CD4-positive, alpha-beta T cell treated with Interleukin-21 for 1 hour (primary cell): ENCODE results near the gene ZBTB16.

Experiments
- DNase-seq: peaks from one replicate; pipeline ENCODE4 v3.0.0-alpha.2; 2020

The ZBTB16 gene

DNA sequence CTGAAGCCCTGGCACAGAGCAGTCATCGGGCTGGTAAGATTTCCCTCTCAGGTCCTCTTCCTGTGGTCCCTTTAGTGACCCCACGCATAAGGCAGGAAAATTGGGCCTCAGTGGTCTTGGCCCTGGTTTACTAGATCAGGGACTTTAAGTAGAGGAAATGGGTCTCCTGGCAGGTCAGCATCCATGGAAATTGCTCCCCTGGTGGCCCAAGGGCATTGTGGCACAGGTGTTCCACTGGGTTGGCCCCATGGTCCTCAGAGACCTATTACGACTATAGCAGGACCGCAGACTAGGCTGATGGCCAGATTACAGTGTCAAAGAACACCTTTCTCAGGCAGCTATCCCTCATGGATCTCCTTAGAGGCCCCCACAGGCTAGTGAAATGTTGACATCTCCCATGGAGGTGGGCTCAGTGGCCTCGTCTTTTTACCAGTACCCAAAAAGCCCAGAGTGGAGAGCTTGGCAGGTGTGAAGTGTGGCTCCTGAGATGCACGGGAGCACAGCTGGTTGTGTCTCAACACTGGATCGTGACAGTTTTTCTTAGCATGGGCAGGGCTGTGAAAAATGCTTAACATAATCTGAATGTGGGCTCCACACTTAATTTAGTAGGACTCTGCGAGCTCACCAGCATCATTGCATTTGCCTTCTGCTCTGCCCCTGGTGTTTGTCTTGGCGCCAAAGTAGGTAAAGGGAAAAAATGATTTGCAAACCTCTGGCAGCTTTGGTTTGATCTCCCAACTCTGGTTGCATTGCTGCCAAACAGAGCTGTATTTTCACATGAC, 74.2 kb downstream of the ZBTB16 start:
- no peak for DNase-seq

GRCh38 chr11:114134870-114135269, 75.4 kb downstream of the ZBTB16 start:
- no peak for DNase-seq

- no peak for DNase-seq
Measured at GRCh38 chr11:114135737-114136151, 76.2 kb downstream of the ZBTB16 start.

- DNase-seq, result no peak
Measured at GRCh38 chr11:114136686-114137640, 77.5 kb downstream of the ZBTB16 start.

DNA sequence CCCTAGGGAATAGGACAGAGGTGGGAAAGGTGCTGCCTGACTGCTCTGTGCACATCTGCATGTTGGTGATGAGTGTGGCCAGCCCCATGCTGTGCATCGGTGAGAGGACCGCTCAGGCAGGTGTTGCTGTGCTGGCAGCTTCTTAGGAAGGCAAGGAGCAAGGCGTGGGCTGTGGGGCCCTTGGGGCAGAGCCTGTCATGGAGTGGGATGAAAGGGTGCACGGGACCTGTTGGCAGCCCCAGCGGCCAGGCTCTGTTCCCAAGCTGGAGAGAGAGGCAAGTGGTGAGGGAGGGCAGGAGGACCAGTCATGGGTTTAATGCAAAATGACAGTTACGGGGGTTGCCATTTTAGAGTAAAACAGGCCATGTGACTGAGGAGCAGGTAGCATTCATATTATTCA, 78.3 kb downstream of the ZBTB16 start:
- no peak for DNase-seq

GRCh38 chr11:114138411-114138810, 78.9 kb downstream of the ZBTB16 start:
- DNase-seq, result no peak

DNA sequence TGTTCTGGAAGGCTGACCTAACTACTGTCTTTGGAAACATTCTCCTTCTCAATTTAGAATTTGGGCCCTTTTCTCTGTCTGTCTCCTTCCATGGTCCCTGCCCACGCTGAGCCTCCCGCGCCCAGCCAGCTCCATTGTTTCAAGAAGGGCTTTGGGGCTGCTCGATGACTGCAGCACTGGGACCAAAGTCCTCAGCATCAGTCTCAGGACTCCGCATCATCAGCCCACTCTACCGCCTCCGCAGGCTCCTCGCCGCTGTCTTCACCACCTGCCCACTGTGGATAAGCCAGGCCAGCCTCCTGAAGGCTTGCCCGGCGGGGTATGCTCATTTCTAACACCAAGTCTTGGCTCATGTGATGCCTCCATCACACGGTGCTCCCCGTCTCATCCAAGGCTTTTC, 81.3 kb downstream of the ZBTB16 start:
- no peak for DNase-seq

DNA sequence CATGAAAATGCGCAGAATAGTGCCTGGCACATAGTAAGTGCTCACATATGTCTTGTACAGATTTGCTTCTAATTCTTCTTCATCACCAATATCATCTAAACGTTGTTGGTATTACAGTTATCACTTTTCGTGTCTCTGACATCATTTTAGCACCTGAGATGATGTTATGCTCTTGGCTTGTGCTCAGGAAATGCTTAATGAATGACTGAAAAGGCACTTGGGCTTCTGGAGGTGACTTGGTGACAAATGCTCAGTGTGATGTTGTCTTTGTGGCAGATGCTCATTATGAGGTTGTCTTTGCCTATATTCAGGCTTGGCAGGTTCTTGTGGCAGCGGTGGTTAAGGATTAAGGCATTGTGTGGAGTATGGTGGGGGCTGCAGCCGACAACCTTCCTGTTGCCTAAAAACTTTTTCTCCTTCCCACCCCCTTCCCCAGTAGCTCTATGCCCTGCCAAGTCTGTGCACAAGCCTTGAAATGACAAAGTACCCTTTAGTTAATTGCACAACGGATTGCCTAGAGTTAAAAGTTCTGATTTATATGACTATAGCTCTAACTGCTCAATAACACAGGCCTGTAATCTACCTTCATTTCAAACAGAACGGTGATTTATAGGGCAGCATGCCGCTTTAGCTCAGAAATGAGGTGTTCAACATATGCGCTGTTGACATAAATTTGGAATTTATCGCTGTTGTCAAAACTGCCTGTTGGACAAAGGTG, 82.5 kb downstream of the ZBTB16 start:
- no peak for DNase-seq

- DNase-seq, result no peak
Measured at GRCh38 chr11:114142707-114143106, 83.2 kb downstream of the ZBTB16 start.

DNA sequence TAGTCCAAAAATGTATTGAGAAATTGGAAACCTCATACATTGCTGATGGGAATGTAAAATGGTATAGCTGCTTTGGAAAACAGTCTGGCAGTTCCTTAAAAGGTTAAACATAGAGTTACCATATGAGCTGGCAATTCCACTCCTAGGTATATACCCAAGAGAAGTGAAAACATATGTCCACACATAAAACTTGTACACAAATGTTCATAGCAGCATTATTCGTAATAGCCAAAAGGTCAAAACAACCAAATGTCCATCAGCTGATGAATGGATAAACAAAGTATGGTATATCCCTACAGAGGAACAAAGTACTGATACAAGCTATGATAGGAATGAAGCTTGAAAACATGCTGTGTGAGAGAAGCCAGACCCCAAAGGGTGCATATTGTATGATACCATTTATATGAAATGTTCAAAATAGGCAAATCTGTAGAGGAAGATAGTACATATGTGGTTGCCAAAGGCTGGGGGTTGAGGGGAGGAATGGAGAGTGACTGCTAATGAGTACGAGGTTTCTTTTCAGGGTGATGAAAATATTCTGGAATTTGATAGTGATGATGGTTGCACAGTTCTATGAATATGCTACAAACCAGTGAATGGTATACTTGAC, 85.8 kb downstream of the ZBTB16 start:
- no peak for DNase-seq

- no peak for DNase-seq
Measured at GRCh38 chr11:114147375-114148012, 88.0 kb downstream of the ZBTB16 start.

GRCh38 chr11:114148013-114148382, 88.5 kb downstream of the ZBTB16 start:
- no peak for DNase-seq

- no peak for DNase-seq
Measured at GRCh38 chr11:114149689-114150407, 90.3 kb downstream of the ZBTB16 start.

DNA sequence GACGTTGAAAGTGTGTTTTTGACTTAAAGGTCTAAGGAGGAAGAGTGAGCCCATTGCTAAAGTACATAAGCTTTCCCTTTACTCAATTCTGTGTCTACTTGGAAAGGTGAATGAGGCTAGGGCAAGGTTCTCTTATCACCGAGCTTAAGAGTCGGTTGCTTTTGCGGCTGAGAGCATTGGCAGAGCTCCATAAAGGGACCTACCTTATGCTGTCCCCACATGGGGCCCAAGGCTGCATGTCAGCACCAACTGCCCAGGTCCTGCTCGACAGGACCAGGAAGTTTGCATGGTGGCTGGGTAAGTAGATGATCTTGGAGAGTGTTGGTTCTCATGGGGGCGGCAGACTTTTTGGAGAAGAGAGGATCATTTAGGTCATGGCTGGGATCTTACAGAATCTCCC, 91.2 kb downstream of the ZBTB16 start:
- no peak for DNase-seq

DNA sequence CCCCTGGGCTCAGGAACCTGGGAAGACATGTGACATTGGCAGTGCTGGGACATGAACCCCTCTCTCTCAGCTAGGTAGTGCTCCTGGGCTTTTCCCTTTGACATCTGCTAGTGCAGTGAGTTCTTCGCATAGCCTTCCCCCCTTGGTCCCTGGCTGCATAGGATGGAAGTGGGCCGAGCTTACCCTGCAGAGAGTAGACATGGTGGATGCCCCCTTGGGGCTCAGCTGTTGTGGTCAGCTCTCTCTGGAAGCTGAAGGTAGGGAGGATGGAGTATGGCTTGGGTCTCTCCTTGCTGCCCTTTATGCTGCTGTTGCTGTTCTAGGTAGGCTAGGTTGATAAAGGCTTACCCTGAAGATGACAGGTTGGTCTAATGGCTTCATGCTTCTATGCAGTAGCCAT, 92.1 kb downstream of the ZBTB16 start:
- no peak for DNase-seq

GRCh38 chr11:114152162-114152561, 92.7 kb downstream of the ZBTB16 start:
- no peak for DNase-seq

- DNase-seq, result no peak
Measured at GRCh38 chr11:114152785-114153184, 93.3 kb downstream of the ZBTB16 start.

GRCh38 chr11:114153224-114153623, 93.7 kb downstream of the ZBTB16 start:
- no peak for DNase-seq

- no peak for DNase-seq
Measured at GRCh38 chr11:114154271-114155047, 94.9 kb downstream of the ZBTB16 start.

- DNase-seq, result no peak
Measured at GRCh38 chr11:114155116-114155515, 95.6 kb downstream of the ZBTB16 start.

DNA sequence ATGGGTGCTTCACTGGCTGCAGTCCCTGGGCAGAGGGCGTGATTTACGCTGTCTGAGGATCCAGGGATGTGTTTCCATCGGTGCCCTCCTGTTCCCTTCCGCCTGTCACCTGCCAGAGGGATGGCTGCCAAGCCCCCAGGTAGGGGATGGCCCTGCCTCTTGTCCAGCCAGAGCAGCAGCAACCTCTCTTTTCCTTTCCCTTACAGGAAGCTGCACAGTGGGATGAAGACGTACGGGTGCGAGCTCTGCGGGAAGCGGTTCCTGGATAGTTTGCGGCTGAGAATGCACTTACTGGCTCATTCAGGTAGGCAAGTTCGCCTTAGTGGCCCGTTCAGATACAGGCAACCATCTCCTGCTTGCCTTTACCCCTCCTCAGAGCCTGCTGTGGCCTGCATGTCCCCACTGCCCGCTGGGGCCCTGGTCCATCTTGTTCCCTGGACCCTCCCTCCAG, 96.6 kb downstream of the ZBTB16 start:
- no peak for DNase-seq
